GM23338 (cell line): ENCODE measurements around the gene PRSS50. TPM values are rescaled to one million over a fixed set of nuclear protein-coding genes. Genes with fewer than 3 reads are reported as not detected.

Source experiments
- ATAC-seq: fragments of 200-7000 bp; cut with Tn5 transposase; 3 replicates; pipeline ENCODE4 v1.9.1; 2020
- DNase-seq: peaks from one replicate; pipeline ENCODE4 v3.0.0-alpha.2; 2015; ENCODE audit warnings: low spot score
- H2AFZ ChIP-seq: fragments of 200-600 bp; sonication (generic); 2 replicates; pipeline ENCODE4 v1.8.0; 2016; ENCODE audit warnings: antibody characterized with exemption, mild to moderate bottlenecking, moderate library complexity
- H3F3A ChIP-seq: fragments of 200-600 bp; sonication (generic); replicated peaks from 2 replicates; pipeline ENCODE4 v1.8.0; 2017; ENCODE audit warnings: antibody characterized with exemption, mixed run types, low read depth
- H3K27ac ChIP-seq: fragments of 200-600 bp; sonication (generic); 2 replicates; pipeline ENCODE4 v1.6.1; 2016; ENCODE audit warnings: low read depth
- H3K27me3 ChIP-seq: fragments of 200-600 bp; sonication (generic); 2 replicates; pipeline ENCODE4 v1.8.0; 2016; ENCODE audit warnings: mild to moderate bottlenecking, mixed run types, moderate library complexity; ENCODE audit not compliant: insufficient read depth
- H3K36me3 ChIP-seq: fragments of 200-600 bp; sonication (generic); 2 replicates; pipeline ENCODE4 v1.8.0; 2016; ENCODE audit warnings: mild to moderate bottlenecking; ENCODE audit not compliant: insufficient read depth
- H3K4me1 ChIP-seq: fragments of 200-600 bp; sonication (generic); 2 replicates; pipeline ENCODE4 v1.8.0; 2016; ENCODE audit warnings: mild to moderate bottlenecking, moderate library complexity; ENCODE audit not compliant: insufficient read depth
- H3K4me2 ChIP-seq: fragments of 200-600 bp; sonication (generic); 2 replicates; pipeline ENCODE4 v1.7.1; 2017; ENCODE audit warnings: mixed run types
- H3K4me3 ChIP-seq: fragments of 200-600 bp; sonication (generic); 2 replicates; pipeline ENCODE4 v1.6.1; 2016; ENCODE audit warnings: mixed run types
- H3K79me2 ChIP-seq: fragments of 200-600 bp; sonication (generic); replicated peaks from 2 replicates; pipeline ENCODE4 v1.8.0; 2017; ENCODE audit warnings: mild to moderate bottlenecking; ENCODE audit not compliant: insufficient read depth
- H3K9me2 ChIP-seq: fragments of 200-600 bp; sonication (generic); 2 replicates; pipeline ENCODE4 v1.8.0; 2017; ENCODE audit not compliant: insufficient read depth
- H4K20me1 ChIP-seq: fragments of 200-600 bp; sonication (generic); replicated peaks from 2 replicates; pipeline ENCODE4 v1.8.0; 2017; ENCODE audit warnings: mild to moderate bottlenecking; ENCODE audit not compliant: insufficient read depth
- H3K27ac Mint-ChIP-seq: 2 replicates; pipeline ENCODE4 v1.8.0; 2020; ENCODE audit warnings: inconsistent platforms, mild to moderate bottlenecking, moderate library complexity, mixed read lengths
- H3K27me3 Mint-ChIP-seq: 3 replicates; pipeline ENCODE4 v1.8.0; 2022; ENCODE audit warnings: low read depth, mild to moderate bottlenecking, moderate library complexity, mixed read lengths, inconsistent platforms; ENCODE audit not compliant: insufficient read depth, poor library complexity
- H3K36me3 Mint-ChIP-seq: 3 replicates; pipeline ENCODE4 v1.8.0; 2021; ENCODE audit warnings: low read depth, mild to moderate bottlenecking, inconsistent platforms, moderate library complexity, mixed read lengths
- H3K4me1 Mint-ChIP-seq: 3 replicates; pipeline ENCODE4 v1.8.0; 2020; ENCODE audit warnings: mild to moderate bottlenecking, inconsistent platforms, mixed read lengths
- H3K4me3 Mint-ChIP-seq: 3 replicates; pipeline ENCODE4 v1.8.0; 2021; ENCODE audit warnings: moderate library complexity, mild to moderate bottlenecking, inconsistent platforms, mixed read lengths
- H3K9me3 Mint-ChIP-seq: 3 replicates; pipeline ENCODE4 v1.8.0; 2020; ENCODE audit warnings: moderate library complexity, mild to moderate bottlenecking, inconsistent platforms, mixed read lengths
- CREB1 ChIP-seq: fragments of 250-450 bp; sonication (Bioruptor Pico); IDR thresholded peaks from 2 replicates; pipeline ENCODE4 v1.5.0; 2020; ENCODE audit warnings: low read depth, mild to moderate bottlenecking, moderate library complexity
- CTCF ChIP-seq, 2 experiments: fragments of 200-600 bp in 1 of 2; sonication (generic) in 1 of 2; conservative IDR thresholded peaks; 2 replicates each; pipeline versions ENCODE4 v1.5.1 to v1.6.1; 2016 to 2017; ENCODE audit warnings: antibody characterized with exemption in 2 of 2, low read depth in 2 of 2, mild to moderate bottlenecking in 2 of 2, moderate library complexity in 1 of 2
- ETS1 ChIP-seq: IDR thresholded peaks from 2 replicates; pipeline ENCODE4 v1.6.1; 2016; ENCODE audit warnings: antibody characterized with exemption
- EZH2 ChIP-seq: fragments of 200-600 bp; sonication (generic); IDR thresholded peaks from one replicate; pipeline ENCODE4 v1.8.0; 2017; ENCODE audit warnings: antibody characterized with exemption, mild to moderate bottlenecking, low read depth; ENCODE audit not compliant: unreplicated experiment
- EZH2phosphoT487 ChIP-seq: fragments of 200-600 bp; sonication (generic); IDR thresholded peaks from one replicate; pipeline ENCODE4 v1.8.1; 2018; ENCODE audit warnings: antibody characterized with exemption; ENCODE audit not compliant: unreplicated experiment
- JUNB ChIP-seq: IDR thresholded peaks from one replicate; pipeline ENCODE4 v1.6.1; 2016; ENCODE audit warnings: antibody characterized with exemption; ENCODE audit not compliant: unreplicated experiment
- NANOG ChIP-seq: IDR thresholded peaks from 2 replicates; pipeline ENCODE4 v1.6.1; 2016; ENCODE audit warnings: antibody characterized with exemption, borderline replicate concordance
- POLR2AphosphoS5 ChIP-seq: IDR thresholded peaks from 2 replicates; pipeline ENCODE4 v1.6.1; 2016; ENCODE audit warnings: antibody characterized with exemption, low read depth
- REST ChIP-seq: IDR thresholded peaks from one replicate; pipeline ENCODE4 v1.6.1; 2018; ENCODE audit warnings: antibody characterized with exemption; ENCODE audit not compliant: unreplicated experiment
- STAT1 ChIP-seq: IDR thresholded peaks from one replicate; pipeline ENCODE4 v1.6.1; 2016; ENCODE audit warnings: antibody characterized with exemption; ENCODE audit not compliant: unreplicated experiment
- ZNF114 ChIP-seq: fragments of 250-450 bp; sonication (Bioruptor Pico); IDR thresholded peaks from 2 replicates; pipeline ENCODE4 v1.5.0; 2020; ENCODE audit warnings: mild to moderate bottlenecking, moderate library complexity
- ZNF331 ChIP-seq: fragments of 250-450 bp; sonication (Bioruptor Pico); IDR thresholded peaks from 2 replicates; pipeline ENCODE4 v1.5.0; 2020; ENCODE audit warnings: low read depth, mild to moderate bottlenecking, moderate library complexity
- ZNF462 ChIP-seq: fragments of 250-450 bp; sonication (Bioruptor Pico); IDR thresholded peaks from 2 replicates; pipeline ENCODE4 v1.5.0; 2020; ENCODE audit warnings: mild to moderate bottlenecking, moderate library complexity
- polyA plus RNA-seq: library from polyadenylated mRNA; unstranded; fragments of >200 nt; fragmentation: Nextera tagmentation; extraction: Ambion mirVana; gene quantifications from 2 replicates; pipeline ENCODE4 v1.2.1, GENCODE V29; 2016
- total RNA-seq: library from RNA; depleted of rRNA; stranded (reverse); fragments of >200 nt; shearing (Covaris generic); gene quantifications from 2 replicates; pipeline ENCODE4 v1.2.3, GENCODE V29; 2014

Gene PRSS50
- total and polyA plus RNA-seq, 2 experiments from 2014 or later, result 0.60 to 1.5 TPM

- H3K4me1 ChIP-seq, result no peaks in the 10 kb centered on the region
- TF ChIP-seq POLR2AphosphoS5, result no peak
- no peak for TF ChIP-seq ZNF462 (CRISPR knock-in tag)
- no peak for TF ChIP-seq ETS1
- no peak for TF ChIP-seq STAT1
- TF ChIP-seq NANOG, result no peak
- TF ChIP-seq EZH2, result no peak
- TF ChIP-seq ZNF114 (CRISPR knock-in tag), result no peak
- TF ChIP-seq JUNB, result no peak
- no peak for TF ChIP-seq CREB1
- TF ChIP-seq ZNF331 (CRISPR knock-in tag), result no peak
- no peak for TF ChIP-seq EZH2phosphoT487
- TF ChIP-seq REST, result no peak
- TF ChIP-seq CTCF (conservative IDR thresholded peaks at IDR 0.05; ENCODE audit: low read depth in 2 of 2), result no peak
- no peaks in the 10 kb centered on the region for H3K79me2 ChIP-seq
- H3K36me3 Mint-ChIP-seq, result no peaks in the 10 kb centered on the region
- no peak overlapping the region for H3K4me2 ChIP-seq
- no peaks in the 10 kb centered on the region for H3K27me3 ChIP-seq
- DNase-seq (no peak), ATAC-seq (no peak)
- no peak overlapping the region for H3K4me3 ChIP-seq
- no peaks in the 10 kb centered on the region for H3K36me3 ChIP-seq
- H3K9me3 Mint-ChIP-seq, result no peaks in the 10 kb centered on the region
- H3F3A ChIP-seq, result no peaks in the 10 kb centered on the region
- H3K27ac Mint-ChIP-seq, result no peak overlapping the region
- H2AFZ ChIP-seq, result no peak overlapping the region
- H4K20me1 ChIP-seq, result no peaks in the 10 kb centered on the region
- no peak overlapping the region for H3K4me3 Mint-ChIP-seq
- H3K27ac ChIP-seq, result no peak overlapping the region
- H3K27me3 Mint-ChIP-seq, result peaks cover 2% of the 10 kb centered on the region
- no peaks in the 10 kb centered on the region for H3K9me2 ChIP-seq
- peaks cover 3% of the 10 kb centered on the region; the same call in 2 of the 3 replicates for H3K4me1 Mint-ChIP-seq
Measured at GRCh38 chr3:46715507-46716175, 2.0 kb downstream of the PRSS50 start.
